Testis (tissue), 2 donors: ENCODE results near the gene SEZ6L.

Source experiments
- POLR2A ChIP-seq: fragments of 450-650 bp; IDR thresholded peaks from one replicate; pipeline ENCODE4 v1.6.1; 2017; ENCODE audit warnings: antibody characterized with exemption, mild to moderate bottlenecking, moderate library complexity
- TF ChIP-seq, protein P1 (sequence below), 3 experiments: fragments of 450-650 bp in 2 of 3; fragments of 200-600 bp in 1 of 3; sonication (generic) in 1 of 3; IDR thresholded peaks; one replicate each; pipeline ENCODE4 v1.5.1; 2016 to 2019; ENCODE audit warnings: antibody characterized with exemption in 3 of 3, mild to moderate bottlenecking in 2 of 3, moderate library complexity in 1 of 3

DNA sequence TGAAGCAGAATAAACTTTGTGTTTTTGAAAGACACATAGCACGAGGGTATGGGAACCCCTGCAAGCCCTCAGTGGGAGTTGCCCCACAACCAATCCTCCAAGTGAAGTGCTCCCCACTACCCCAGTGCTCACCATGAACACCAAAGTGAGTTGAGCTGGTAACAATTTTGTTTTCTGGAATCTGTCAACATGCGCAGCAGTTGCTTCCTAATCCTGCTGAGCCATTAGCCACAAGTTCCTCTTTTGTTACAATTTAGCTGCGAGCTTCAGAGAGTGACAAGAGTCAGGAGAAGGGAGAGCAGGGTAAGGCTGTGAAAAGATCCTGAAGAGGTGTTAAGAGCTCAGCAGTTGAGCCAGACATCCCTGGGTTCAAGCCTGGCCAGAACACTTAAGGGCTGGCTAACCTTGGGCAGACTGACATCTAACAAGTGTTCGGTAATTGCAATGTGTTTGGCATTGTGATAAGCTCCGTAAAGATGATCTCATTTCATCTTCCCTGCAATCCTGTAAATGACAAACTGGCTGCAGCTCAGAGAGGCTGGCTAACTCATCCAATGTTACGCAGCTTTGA is 235.7 kb downstream of the SEZ6L start:
- TF ChIP-seq, protein P1, sequence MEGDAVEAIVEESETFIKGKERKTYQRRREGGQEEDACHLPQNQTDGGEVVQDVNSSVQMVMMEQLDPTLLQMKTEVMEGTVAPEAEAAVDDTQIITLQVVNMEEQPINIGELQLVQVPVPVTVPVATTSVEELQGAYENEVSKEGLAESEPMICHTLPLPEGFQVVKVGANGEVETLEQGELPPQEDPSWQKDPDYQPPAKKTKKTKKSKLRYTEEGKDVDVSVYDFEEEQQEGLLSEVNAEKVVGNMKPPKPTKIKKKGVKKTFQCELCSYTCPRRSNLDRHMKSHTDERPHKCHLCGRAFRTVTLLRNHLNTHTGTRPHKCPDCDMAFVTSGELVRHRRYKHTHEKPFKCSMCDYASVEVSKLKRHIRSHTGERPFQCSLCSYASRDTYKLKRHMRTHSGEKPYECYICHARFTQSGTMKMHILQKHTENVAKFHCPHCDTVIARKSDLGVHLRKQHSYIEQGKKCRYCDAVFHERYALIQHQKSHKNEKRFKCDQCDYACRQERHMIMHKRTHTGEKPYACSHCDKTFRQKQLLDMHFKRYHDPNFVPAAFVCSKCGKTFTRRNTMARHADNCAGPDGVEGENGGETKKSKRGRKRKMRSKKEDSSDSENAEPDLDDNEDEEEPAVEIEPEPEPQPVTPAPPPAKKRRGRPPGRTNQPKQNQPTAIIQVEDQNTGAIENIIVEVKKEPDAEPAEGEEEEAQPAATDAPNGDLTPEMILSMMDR (IDR thresholded peaks at IDR 0.05), result no peak
- TF ChIP-seq POLR2A, result no peak
